ENCODE results near the gene ADAMTS9. TPM values are rescaled to one million over a fixed set of nuclear protein-coding genes. Genes with fewer than 3 reads are reported as not detected.

ADAMTS9 gene
- total and polyA plus RNA-seq, 9 of the 15 experiments (the other 6 are each of a cell fraction or from before 2014, with no cell fraction given), result 0.05 to 0.32 (median 0.13) TPM; not detected in 2

DNA sequence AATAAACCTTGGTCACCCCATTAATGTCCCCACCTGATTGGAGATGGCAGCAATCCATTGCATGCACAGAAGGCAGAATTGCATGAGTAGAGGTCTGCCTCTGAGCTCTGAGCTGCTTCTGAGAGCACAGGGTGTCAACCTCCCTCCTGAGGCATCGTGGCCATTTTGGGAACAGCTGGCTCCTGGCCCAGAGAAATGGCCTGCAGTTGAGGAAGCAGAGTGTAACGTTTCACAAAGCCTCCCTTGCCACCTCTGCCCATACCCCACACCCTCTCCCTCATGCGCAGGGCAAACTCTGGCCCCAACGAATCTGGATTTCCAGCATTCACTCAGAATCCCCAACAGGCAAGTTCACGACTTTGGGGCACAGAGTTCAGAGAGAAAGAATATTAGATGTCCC lies 198.9 kb downstream of the ADAMTS9 start:
- Histone ChIP-seq H3K79me2 (ENCODE audit: control insufficient read depth, insufficient read depth, low read length) (no peaks in the 10 kb centered on the region), H3K9me3 (replicated peaks; ENCODE audit: control insufficient read depth, insufficient read depth, low read depth, low read length) (no peaks in the 10 kb centered on the region), H3K9me1 (ENCODE audit: control insufficient read depth, insufficient read depth, low read length) (no peaks in the 10 kb centered on the region), H3K27me3 (ENCODE audit: control insufficient read depth in 2 of 2, insufficient read depth in 2 of 2, low read length in 2 of 2) (peaks cover 0 to 6% of the 10 kb centered on the region in 2 experiments; a peak in 1 of 5 replicates), H3K4me1 (replicated peaks in 1 of 2; ENCODE audit: control insufficient read depth in 2 of 2, insufficient read depth in 2 of 2, low read length in 2 of 2) (no peaks in the 10 kb centered on the region), H3K36me3 (ENCODE audit: control insufficient read depth, insufficient read depth, low read length) (no peaks in the 10 kb centered on the region), H4K20me1 (replicated peaks; ENCODE audit: control insufficient read depth, insufficient read depth, low read length) (no peaks in the 10 kb centered on the region), H2AFZ (ENCODE audit: low read depth, low read length) (no peak overlapping the region), H3K27ac (ENCODE audit: extremely low read depth, low read depth, low read length) (no peak overlapping the region), H3K9ac (ENCODE audit: insufficient read depth in 1 of 2, low read depth in 2 of 2, low read length in 2 of 2) (no peak overlapping the region), H3K4me2 (ENCODE audit: insufficient read depth, low read length) (no peak overlapping the region), H3K4me3 (no peak overlapping the region)
- no TSS peak for BruUV-seq (replicated peaks)
- no peak for DNase-seq (ENCODE audit: extremely low read depth in 1 of 4, low spot score in 3 of 4)
- CTCF ChIA-PET (ENCODE audit: low intra/inter-chr PET ratio), result no interaction called here
- in situ Hi-C loops (cut with MboI) (no loop called here), intact Hi-C loops (cut with micrococcal nuclease) (loop anchor here (10.0 kb wide), 1 partner anchor 1864 kb away; no protein-coding TSS in a partner anchor)
- POLR2A ChIA-PET, result no interaction called here
- TF ChIP-seq MEF2D (tag; conservative IDR thresholded peaks at IDR 0.05; ENCODE audit: low read depth), result no peak
- TF ChIP-seq, protein P1, sequence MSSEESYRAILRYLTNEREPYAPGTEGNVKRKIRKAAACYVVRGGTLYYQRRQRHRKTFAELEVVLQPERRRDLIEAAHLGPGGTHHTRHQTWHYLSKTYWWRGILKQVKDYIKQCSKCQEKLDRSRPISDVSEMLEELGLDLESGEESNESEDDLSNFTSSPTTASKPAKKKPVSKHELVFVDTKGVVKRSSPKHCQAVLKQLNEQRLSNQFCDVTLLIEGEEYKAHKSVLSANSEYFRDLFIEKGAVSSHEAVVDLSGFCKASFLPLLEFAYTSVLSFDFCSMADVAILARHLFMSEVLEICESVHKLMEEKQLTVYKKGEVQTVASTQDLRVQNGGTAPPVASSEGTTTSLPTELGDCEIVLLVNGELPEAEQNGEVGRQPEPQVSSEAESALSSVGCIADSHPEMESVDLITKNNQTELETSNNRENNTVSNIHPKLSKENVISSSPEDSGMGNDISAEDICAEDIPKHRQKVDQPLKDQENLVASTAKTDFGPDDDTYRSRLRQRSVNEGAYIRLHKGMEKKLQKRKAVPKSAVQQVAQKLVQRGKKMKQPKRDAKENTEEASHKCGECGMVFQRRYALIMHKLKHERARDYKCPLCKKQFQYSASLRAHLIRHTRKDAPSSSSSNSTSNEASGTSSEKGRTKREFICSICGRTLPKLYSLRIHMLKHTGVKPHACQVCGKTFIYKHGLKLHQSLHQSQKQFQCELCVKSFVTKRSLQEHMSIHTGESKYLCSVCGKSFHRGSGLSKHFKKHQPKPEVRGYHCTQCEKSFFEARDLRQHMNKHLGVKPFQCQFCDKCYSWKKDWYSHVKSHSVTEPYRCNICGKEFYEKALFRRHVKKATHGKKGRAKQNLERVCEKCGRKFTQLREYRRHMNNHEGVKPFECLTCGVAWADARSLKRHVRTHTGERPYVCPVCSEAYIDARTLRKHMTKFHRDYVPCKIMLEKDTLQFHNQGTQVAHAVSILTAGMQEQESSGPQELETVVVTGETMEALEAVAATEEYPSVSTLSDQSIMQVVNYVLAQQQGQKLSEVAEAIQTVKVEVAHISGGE (CRISPR knock-in tag; IDR thresholded peaks at IDR 0.05), result peak in 1 of 3 experiments; percentile 41; a peak in 1 of 6 replicates
- FAIRE-seq, result no peak
- no peak for ATAC-seq
- WGBS (ENCODE audit: insufficient coverage, low coverage, missing lambda C conversion rate), result 0% methylated on average over 5 of the region's 5 CpGs

Data from K562 (cell line).